ENCODE results near the gene SCYGR1.
A peak's percentile ranks its signal among the peaks of the same experiment; 100 is the strongest.
"Not testable (repeated sequence)": the region's sequence is repeated elsewhere in the genome, so short reads cannot be mapped to it uniquely, and the experiment has no call there.

The SCYGR1 gene

GRCh38 chr2:227402321-227402720 is 14.6 kb upstream of the SCYGR1 start:
- DNase-seq = no peak

GRCh38 chr2:227401550-227401949 is 13.8 kb upstream of the SCYGR1 start:
- DNase-seq = no peak

- DNase-seq = no peak
Observed at GRCh38 chr2:227398684-227399670, 11.2 kb upstream of the SCYGR1 start.

GRCh38 chr2:227397562-227397961 is 9.8 kb upstream of the SCYGR1 start:
- no peak for DNase-seq

- no peak for DNase-seq
Observed at GRCh38 chr2:227395556-227395955, 7.8 kb upstream of the SCYGR1 start.

GRCh38 chr2:227394401-227394800 is 6.7 kb upstream of the SCYGR1 start:
- no peak for DNase-seq

- no peak for DNase-seq
Observed at GRCh38 chr2:227390468-227391256, 2.9 kb upstream of the SCYGR1 start.

- no peak for DNase-seq
Observed at GRCh38 chr2:227389661-227390060, 1.9 kb upstream of the SCYGR1 start.

- DNase-seq = no peak
Observed at GRCh38 chr2:227389231-227389630, 1.5 kb upstream of the SCYGR1 start.

- DNase-seq = no peak
Observed at GRCh38 chr2:227388537-227389011, 825 bp upstream of the SCYGR1 start.

GRCh38 chr2:227386630-227387029 is 1.1 kb downstream of the SCYGR1 start:
- no peak for DNase-seq

GRCh38 chr2:227383686-227384085 is 4.1 kb downstream of the SCYGR1 start:
- DNase-seq = no peak

- DNase-seq = not testable (repeated sequence)
Observed at GRCh38 chr2:227382241-227382835, 5.4 kb downstream of the SCYGR1 start.

- DNase-seq = no peak
Observed at GRCh38 chr2:227379095-227379494, 8.7 kb downstream of the SCYGR1 start, which contains the start of gene TM4SF20. TSS of gene TM4SF20 (minus strand) at chr2:227379306. CDS start at chr2:227379268, 38 bp downstream.

GRCh38 chr2:227378371-227378782 is 9.4 kb downstream of the SCYGR1 start:
- DNase-seq = no peak

- DNase-seq = no peak
Observed at GRCh38 chr2:227377467-227378351, 10.0 kb downstream of the SCYGR1 start.

GRCh38 chr2:227376656-227377396 is 10.9 kb downstream of the SCYGR1 start:
- DNase-seq = no peak

GRCh38 chr2:227374158-227374557 is 13.6 kb downstream of the SCYGR1 start:
- DNase-seq = peak; percentile 24

GRCh38 chr2:227373389-227373788 is 14.4 kb downstream of the SCYGR1 start:
- no peak for DNase-seq

- no peak for DNase-seq
Observed at GRCh38 chr2:227370791-227371312, 16.9 kb downstream of the SCYGR1 start.

- DNase-seq = no peak
Observed at GRCh38 chr2:227370092-227370491, 17.7 kb downstream of the SCYGR1 start.
